Activated naive CD8-positive, alpha-beta T cell (primary cell): Measurements from ENCODE around the gene DIPK1A.

Source experiments
- H3K27ac Mint-ChIP-seq: one replicate; pipeline ENCODE4 v1.8.0; 2021; ENCODE audit warnings: mixed read lengths
- H3K27me3 Mint-ChIP-seq: one replicate; pipeline ENCODE4 v1.8.0; 2021; ENCODE audit warnings: mixed read lengths
- H3K36me3 Mint-ChIP-seq: one replicate; pipeline ENCODE4 v1.8.0; 2021; ENCODE audit warnings: mixed read lengths
- H3K4me1 Mint-ChIP-seq: one replicate; pipeline ENCODE4 v1.8.0; 2021; ENCODE audit warnings: low read depth, mixed read lengths
- H3K4me3 Mint-ChIP-seq: one replicate; pipeline ENCODE4 v1.8.0; 2021; ENCODE audit warnings: mild to moderate bottlenecking, mixed read lengths
- H3K9me3 Mint-ChIP-seq: one replicate; pipeline ENCODE4 v1.8.0; 2021; ENCODE audit warnings: low read depth, mixed read lengths

Gene DIPK1A

GRCh38 chr1:92968138-92969032 is 7.1 kb upstream of the DIPK1A start:
- H3K36me3 Mint-ChIP-seq, result no peaks in the 10 kb centered on the region
- H3K27ac Mint-ChIP-seq, result peak overlapping the region; percentile 11
- no peak overlapping the region for H3K4me3 Mint-ChIP-seq
- H3K27me3 Mint-ChIP-seq, result no peaks in the 10 kb centered on the region
- H3K9me3 Mint-ChIP-seq, result no peaks in the 10 kb centered on the region
- H3K4me1 Mint-ChIP-seq, result peaks cover 29% of the 10 kb centered on the region

GRCh38 chr1:92964998-92965397 is 3.7 kb upstream of the DIPK1A start:
- Mint-ChIP-seq H3K27ac (no peak overlapping the region), H3K27me3 (no peaks in the 10 kb centered on the region), H3K36me3 (no peaks in the 10 kb centered on the region), H3K9me3 (no peaks in the 10 kb centered on the region), H3K4me3 (no peak overlapping the region), H3K4me1 (peaks cover 23% of the 10 kb centered on the region)

- H3K27me3 Mint-ChIP-seq, result no peaks in the 10 kb centered on the region
- no peak overlapping the region for H3K4me3 Mint-ChIP-seq
- H3K9me3 Mint-ChIP-seq, result no peaks in the 10 kb centered on the region
- H3K36me3 Mint-ChIP-seq, result no peaks in the 10 kb centered on the region
- H3K4me1 Mint-ChIP-seq, result peaks cover 20% of the 10 kb centered on the region
- H3K27ac Mint-ChIP-seq, result no peak overlapping the region
Observed at GRCh38 chr1:92964316-92964715, 3.1 kb upstream of the DIPK1A start.

- Mint-ChIP-seq H3K4me1 (peaks cover 26% of the 10 kb centered on the region), H3K36me3 (no peaks in the 10 kb centered on the region), H3K27ac (no peak overlapping the region), H3K27me3 (no peaks in the 10 kb centered on the region), H3K9me3 (no peaks in the 10 kb centered on the region), H3K4me3 (no peak overlapping the region)
Observed at GRCh38 chr1:92961896-92962752, 862 bp upstream of the DIPK1A start.

- Mint-ChIP-seq H3K9me3 (no peaks in the 10 kb centered on the region), H3K27me3 (no peaks in the 10 kb centered on the region), H3K36me3 (no peaks in the 10 kb centered on the region), H3K27ac (peak overlapping the region; percentile 97), H3K4me1 (peaks cover 40% of the 10 kb centered on the region), H3K4me3 (peak overlapping the region; percentile 96)
Observed at GRCh38 chr1:92960395-92961130, 699 bp downstream of the DIPK1A start.

GRCh38 chr1:92958203-92958970 is 2.9 kb downstream of the DIPK1A start:
- peaks cover 55% of the 10 kb centered on the region for H3K4me1 Mint-ChIP-seq
- peak overlapping the region; percentile 40 for H3K4me3 Mint-ChIP-seq
- peak overlapping the region; percentile 71 for H3K27ac Mint-ChIP-seq
- no peaks in the 10 kb centered on the region for H3K36me3 Mint-ChIP-seq
- no peaks in the 10 kb centered on the region for H3K27me3 Mint-ChIP-seq
- H3K9me3 Mint-ChIP-seq, result no peaks in the 10 kb centered on the region

- H3K4me3 Mint-ChIP-seq, result peak overlapping the region; percentile 32
Observed at GRCh38 chr1:92957030-92957734, 4.1 kb downstream of the DIPK1A start.

GRCh38 chr1:92956254-92957029 is 4.8 kb downstream of the DIPK1A start:
- peaks cover 74% of the 10 kb centered on the region for H3K4me1 Mint-ChIP-seq
- peak overlapping the region; percentile 32 for H3K4me3 Mint-ChIP-seq
- H3K27ac Mint-ChIP-seq, result peak overlapping the region; percentile 70
- H3K36me3 Mint-ChIP-seq, result no peaks in the 10 kb centered on the region
- no peaks in the 10 kb centered on the region for H3K9me3 Mint-ChIP-seq
- no peaks in the 10 kb centered on the region for H3K27me3 Mint-ChIP-seq

More at GRCh38 chr1:92957030-92957734, 4.1 kb downstream of the DIPK1A start:
- no peaks in the 10 kb centered on the region for H3K9me3 Mint-ChIP-seq
- no peaks in the 10 kb centered on the region for H3K27me3 Mint-ChIP-seq
- peak overlapping the region; percentile 70 for H3K27ac Mint-ChIP-seq
- H3K4me1 Mint-ChIP-seq, result peaks cover 68% of the 10 kb centered on the region
- no peaks in the 10 kb centered on the region for H3K36me3 Mint-ChIP-seq

GRCh38 chr1:92953491-92953890 is 7.8 kb downstream of the DIPK1A start:
- Mint-ChIP-seq H3K9me3 (no peaks in the 10 kb centered on the region), H3K4me3 (peak overlapping the region; percentile 59), H3K27ac (peak overlapping the region; percentile 79), H3K4me1 (peaks cover 63% of the 10 kb centered on the region), H3K27me3 (no peaks in the 10 kb centered on the region), H3K36me3 (no peaks in the 10 kb centered on the region)

- no peaks in the 10 kb centered on the region for H3K27me3 Mint-ChIP-seq
- H3K4me1 Mint-ChIP-seq, result peaks cover 59% of the 10 kb centered on the region
- H3K36me3 Mint-ChIP-seq, result peaks cover 4% of the 10 kb centered on the region
- H3K9me3 Mint-ChIP-seq, result no peaks in the 10 kb centered on the region
- H3K4me3 Mint-ChIP-seq, result peak overlapping the region; percentile 59
- H3K27ac Mint-ChIP-seq, result peak overlapping the region; percentile 79
Observed at GRCh38 chr1:92952714-92953113, 8.5 kb downstream of the DIPK1A start.

- no peaks in the 10 kb centered on the region for H3K9me3 Mint-ChIP-seq
- no peaks in the 10 kb centered on the region for H3K27me3 Mint-ChIP-seq
- no peak overlapping the region for H3K27ac Mint-ChIP-seq
- H3K4me3 Mint-ChIP-seq, result no peak overlapping the region
- H3K4me1 Mint-ChIP-seq, result peaks cover 52% of the 10 kb centered on the region
- peaks cover 5% of the 10 kb centered on the region for H3K36me3 Mint-ChIP-seq
Observed at GRCh38 chr1:92951141-92951582, 10.1 kb downstream of the DIPK1A start.

- no peak overlapping the region for H3K4me3 Mint-ChIP-seq
- H3K36me3 Mint-ChIP-seq, result peaks cover 5% of the 10 kb centered on the region
- H3K27me3 Mint-ChIP-seq, result no peaks in the 10 kb centered on the region
- H3K4me1 Mint-ChIP-seq, result peaks cover 54% of the 10 kb centered on the region
- H3K9me3 Mint-ChIP-seq, result no peaks in the 10 kb centered on the region
- H3K27ac Mint-ChIP-seq, result no peak overlapping the region
Observed at GRCh38 chr1:92949937-92950817, 11.1 kb downstream of the DIPK1A start.
